ENCODE data around the gene MUC3A.

GRCh38 chr7:100975371-100975821 lies 26.1 kb downstream of the MUC3A start:
- TF ChIP-seq SMC3 (IDR thresholded peaks at IDR 0.05; ENCODE audit: borderline replicate concordance, low read length), result no peak
- TF ChIP-seq ZNF274 (IDR thresholded peaks at IDR 0.05; ENCODE audit: insufficient read depth, insufficient read length), result no peak
- no peak for TF ChIP-seq POLR2A (IDR thresholded peaks at IDR 0.05; ENCODE audit: low read depth, low read length)
- TF ChIP-seq ATF3 (IDR thresholded peaks at IDR 0.05; ENCODE audit: borderline replicate concordance, extremely low read depth, low read depth, low read length), result no peak
- TF ChIP-seq SP1 (IDR thresholded peaks at IDR 0.05; ENCODE audit: low read depth, low read length), result no peak
- no peak for TF ChIP-seq ZSCAN29 (IDR thresholded peaks at IDR 0.05)
- TF ChIP-seq RAD51 (IDR thresholded peaks at IDR 0.05), result no peak
- no peak for TF ChIP-seq POLR2AphosphoS5 (IDR thresholded peaks at IDR 0.05; ENCODE audit: low read length)
- TF ChIP-seq PBX3 (IDR thresholded peaks at IDR 0.05; ENCODE audit: insufficient replicate concordance, low read depth, low read length), result no peak
- no peak for TF ChIP-seq EGR1 (IDR thresholded peaks at IDR 0.05; ENCODE audit: borderline replicate concordance in 1 of 2, low read depth in 2 of 2, low read length in 2 of 2)
- TF ChIP-seq CTCF (IDR thresholded peaks at IDR 0.05 in 2 of 3, conservative IDR thresholded peaks at IDR 0.05 in 1 of 3; ENCODE audit: control insufficient read depth in 2 of 3, extremely low read depth in 1 of 3, insufficient read depth in 1 of 3, low read depth in 3 of 3, low read length in 3 of 3), result no peak
- TF ChIP-seq MAX (IDR thresholded peaks at IDR 0.05; ENCODE audit: low read depth, low read length), result no peak
- TF ChIP-seq SUPT20H (IDR thresholded peaks at IDR 0.05; ENCODE audit: borderline replicate concordance, control insufficient read depth, low read depth, low read length), result no peak
- no peak for TF ChIP-seq YY1 (IDR thresholded peaks at IDR 0.05; ENCODE audit: low read depth, low read length)
